Measurements from ENCODE around the gene ATP5ME.

Gene ATP5ME

DNA sequence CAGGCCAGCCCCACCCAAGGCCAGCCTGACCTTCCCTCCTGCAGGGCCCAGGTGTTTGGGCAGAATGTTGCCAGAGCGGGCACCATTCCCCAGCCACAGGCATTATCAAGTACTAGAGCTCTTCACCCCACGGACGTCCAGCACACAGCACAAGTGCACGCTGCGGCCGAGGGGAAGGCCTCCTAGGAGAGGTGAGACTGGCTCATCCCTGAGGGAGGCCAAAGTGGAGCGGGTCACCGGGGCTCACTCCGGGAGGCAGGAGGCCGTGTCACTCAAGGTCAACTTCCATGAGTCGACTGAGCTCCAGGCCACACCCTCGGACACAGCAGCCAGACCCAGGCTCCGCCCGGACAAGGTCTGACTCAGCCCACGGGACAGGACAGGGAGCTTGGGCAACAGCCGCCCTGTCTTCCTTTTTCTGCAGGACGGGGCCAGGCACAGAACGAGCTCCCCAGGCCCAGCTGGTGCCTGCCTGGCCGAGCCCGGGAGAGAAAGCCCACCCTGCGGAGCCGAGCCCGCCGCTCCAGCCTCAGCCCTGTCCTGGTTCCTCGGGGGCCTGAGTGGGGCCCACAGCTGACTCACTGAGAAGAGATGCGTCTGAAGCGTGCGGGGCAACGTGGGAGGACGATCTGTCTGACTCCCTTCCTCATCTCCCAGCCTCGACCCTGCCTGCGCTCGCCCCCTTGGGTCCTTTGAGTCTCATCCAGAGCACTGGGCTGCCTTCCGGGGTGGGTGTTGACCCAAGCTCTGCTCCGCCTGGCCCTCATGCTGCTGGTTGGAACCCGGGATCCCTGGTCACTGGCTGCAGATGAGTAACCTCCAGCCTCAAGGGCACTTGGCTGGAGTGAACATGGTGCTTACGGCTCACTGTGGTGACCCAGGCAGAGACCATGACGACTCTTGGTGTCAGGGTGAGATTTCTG lies 13.2 kb upstream of the ATP5ME start:
- H3K27ac ChIP-seq = peak overlapping the region; percentile 91
- no peaks in the 10 kb centered on the region for H3K27me3 ChIP-seq (replicated peaks)
- peak; percentile 88 for DNase-seq
- H3K36me3 ChIP-seq (replicated peaks) = no peaks in the 10 kb centered on the region
- in situ Hi-C loops (cut with HindIII; ENCODE audit: low pct_ligation_motif_present, low sequenced_read_pairs) = no loop called here
- peak overlapping the region; percentile 22 for H3K4me3 ChIP-seq (ENCODE audit: low read depth, low read length)
- TF ChIP-seq, protein P1, sequence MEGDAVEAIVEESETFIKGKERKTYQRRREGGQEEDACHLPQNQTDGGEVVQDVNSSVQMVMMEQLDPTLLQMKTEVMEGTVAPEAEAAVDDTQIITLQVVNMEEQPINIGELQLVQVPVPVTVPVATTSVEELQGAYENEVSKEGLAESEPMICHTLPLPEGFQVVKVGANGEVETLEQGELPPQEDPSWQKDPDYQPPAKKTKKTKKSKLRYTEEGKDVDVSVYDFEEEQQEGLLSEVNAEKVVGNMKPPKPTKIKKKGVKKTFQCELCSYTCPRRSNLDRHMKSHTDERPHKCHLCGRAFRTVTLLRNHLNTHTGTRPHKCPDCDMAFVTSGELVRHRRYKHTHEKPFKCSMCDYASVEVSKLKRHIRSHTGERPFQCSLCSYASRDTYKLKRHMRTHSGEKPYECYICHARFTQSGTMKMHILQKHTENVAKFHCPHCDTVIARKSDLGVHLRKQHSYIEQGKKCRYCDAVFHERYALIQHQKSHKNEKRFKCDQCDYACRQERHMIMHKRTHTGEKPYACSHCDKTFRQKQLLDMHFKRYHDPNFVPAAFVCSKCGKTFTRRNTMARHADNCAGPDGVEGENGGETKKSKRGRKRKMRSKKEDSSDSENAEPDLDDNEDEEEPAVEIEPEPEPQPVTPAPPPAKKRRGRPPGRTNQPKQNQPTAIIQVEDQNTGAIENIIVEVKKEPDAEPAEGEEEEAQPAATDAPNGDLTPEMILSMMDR (IDR thresholded peaks at IDR 0.05; ENCODE audit: low read depth, low read length, missing control alignments) = no peak

DNA sequence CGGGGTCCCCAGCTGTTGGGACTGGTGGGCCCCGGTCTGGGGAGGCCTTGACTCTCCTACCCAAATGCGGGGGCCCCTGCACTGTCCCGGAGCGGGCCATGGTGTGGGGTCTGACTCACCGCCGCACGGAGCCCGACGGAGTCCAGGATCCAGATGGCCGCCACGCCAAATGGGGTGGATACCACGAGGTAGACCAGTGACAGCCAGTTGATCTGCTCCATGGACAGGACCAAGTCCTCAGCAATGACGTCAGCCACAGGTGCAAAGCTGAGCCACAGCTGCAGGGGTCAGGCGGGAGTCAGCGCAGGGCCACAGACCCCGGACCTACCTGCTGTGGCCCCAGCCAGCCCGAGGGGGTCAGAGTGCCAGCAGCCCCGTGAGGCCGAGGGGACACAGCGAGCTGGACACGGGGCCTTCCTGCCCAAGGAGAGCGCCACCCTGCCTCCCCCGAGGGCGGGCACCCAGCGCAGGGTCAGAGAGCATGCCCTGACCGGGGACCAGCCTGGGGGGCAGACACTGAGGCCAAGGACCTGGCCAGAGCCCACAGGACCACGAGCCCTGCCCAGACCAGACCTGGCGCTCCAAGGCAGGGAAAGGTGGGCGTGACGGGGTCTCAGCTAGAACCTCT lies 12.5 kb upstream of the ATP5ME start:
- in situ Hi-C loops (cut with HindIII; ENCODE audit: low pct_ligation_motif_present, low sequenced_read_pairs) = no loop called here
- H3K36me3 ChIP-seq (replicated peaks) = no peaks in the 10 kb centered on the region
- TF ChIP-seq, protein P1 (IDR thresholded peaks at IDR 0.05; ENCODE audit: low read depth, low read length, missing control alignments) = no peak
- no peak overlapping the region for H3K4me3 ChIP-seq (ENCODE audit: low read depth, low read length)
- peak overlapping the region; percentile 91 for H3K27ac ChIP-seq
- no peak for DNase-seq
- no peaks in the 10 kb centered on the region for H3K27me3 ChIP-seq (replicated peaks)

DNA sequence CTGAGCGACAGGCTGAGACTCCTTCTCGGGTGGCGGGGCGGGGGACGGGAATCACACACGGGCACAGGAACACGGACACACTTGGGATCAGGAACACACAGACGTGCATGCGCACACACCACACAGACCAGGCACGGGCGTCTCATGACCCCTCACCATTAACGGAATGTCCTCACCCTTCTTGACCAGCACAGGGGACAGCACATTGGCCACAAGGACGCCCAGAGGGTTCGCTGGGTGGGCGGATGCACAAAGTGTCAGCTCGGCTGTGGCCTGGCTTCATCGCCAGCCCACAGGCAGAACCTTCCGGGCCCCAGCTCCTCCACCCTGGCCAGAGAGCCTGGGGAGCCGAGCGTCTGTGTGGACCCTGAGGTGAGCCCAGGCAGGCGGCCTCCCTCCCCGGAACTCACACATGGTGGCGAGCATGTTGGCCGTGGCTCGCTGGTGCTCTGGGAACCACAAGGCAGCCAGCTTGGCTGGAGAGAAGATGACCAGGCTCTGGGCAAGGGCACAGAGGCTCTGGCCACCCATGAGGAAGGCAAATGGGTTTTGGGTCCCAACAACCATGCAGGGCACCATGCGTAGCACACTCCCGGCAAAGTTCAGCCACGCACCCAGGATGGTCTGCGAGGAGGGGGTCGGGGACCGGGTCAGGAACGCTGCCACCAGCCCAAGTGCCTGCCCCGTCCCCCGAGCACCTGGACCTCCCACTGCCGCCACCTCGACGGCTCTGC lies 11.8 kb upstream of the ATP5ME start:
- Histone ChIP-seq H3K27me3 (replicated peaks) (no peaks in the 10 kb centered on the region), H3K27ac (no peak overlapping the region), H3K4me3 (ENCODE audit: low read depth, low read length) (no peak overlapping the region), H3K36me3 (replicated peaks) (no peaks in the 10 kb centered on the region)
- TF ChIP-seq, protein P1 (IDR thresholded peaks at IDR 0.05; ENCODE audit: low read depth, low read length, missing control alignments) = no peak
- in situ Hi-C loops (cut with HindIII; ENCODE audit: low pct_ligation_motif_present, low sequenced_read_pairs) = no loop called here
- no peak for DNase-seq

DNA sequence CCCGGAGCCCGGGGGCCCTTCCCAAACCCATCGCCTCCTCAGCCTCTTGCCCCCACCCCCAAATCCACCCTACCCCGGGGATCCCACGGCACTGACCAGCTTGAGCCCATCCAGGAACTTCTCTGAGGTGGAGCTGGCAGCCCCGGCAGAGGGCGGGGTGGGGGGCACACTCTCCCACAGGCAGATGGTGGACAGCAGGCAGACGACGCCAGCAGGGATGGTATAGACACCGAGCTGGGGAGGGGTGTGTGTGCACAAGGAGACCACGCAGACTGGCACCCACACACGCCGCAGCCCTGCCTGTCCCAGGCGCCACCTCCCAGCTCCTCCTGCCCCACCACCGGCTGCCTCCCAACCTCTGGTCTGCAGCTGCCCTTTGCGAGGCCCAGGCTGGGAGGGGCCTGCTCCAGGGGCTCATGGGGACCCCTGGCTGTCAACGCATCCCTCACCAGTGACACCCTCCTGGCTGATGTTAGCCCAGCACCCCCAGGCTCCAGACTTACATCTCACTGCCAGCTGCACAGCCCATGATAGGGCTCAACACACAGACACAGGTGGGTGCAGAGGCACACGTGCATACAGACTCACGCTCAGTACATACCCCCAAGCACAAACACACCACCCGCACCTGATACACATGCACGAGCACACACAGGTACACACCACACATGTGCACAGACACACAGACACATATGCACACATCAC lies 10.7 kb upstream of the ATP5ME start:
- H3K4me3 ChIP-seq (ENCODE audit: low read depth, low read length) = no peak overlapping the region
- H3K27me3 ChIP-seq (replicated peaks) = no peaks in the 10 kb centered on the region
- in situ Hi-C loops (cut with HindIII; ENCODE audit: low pct_ligation_motif_present, low sequenced_read_pairs) = no loop called here
- TF ChIP-seq, protein P1 (IDR thresholded peaks at IDR 0.05; ENCODE audit: low read depth, low read length, missing control alignments) = no peak
- H3K36me3 ChIP-seq (replicated peaks) = no peaks in the 10 kb centered on the region
- no peak overlapping the region for H3K27ac ChIP-seq
- no peak for DNase-seq

DNA sequence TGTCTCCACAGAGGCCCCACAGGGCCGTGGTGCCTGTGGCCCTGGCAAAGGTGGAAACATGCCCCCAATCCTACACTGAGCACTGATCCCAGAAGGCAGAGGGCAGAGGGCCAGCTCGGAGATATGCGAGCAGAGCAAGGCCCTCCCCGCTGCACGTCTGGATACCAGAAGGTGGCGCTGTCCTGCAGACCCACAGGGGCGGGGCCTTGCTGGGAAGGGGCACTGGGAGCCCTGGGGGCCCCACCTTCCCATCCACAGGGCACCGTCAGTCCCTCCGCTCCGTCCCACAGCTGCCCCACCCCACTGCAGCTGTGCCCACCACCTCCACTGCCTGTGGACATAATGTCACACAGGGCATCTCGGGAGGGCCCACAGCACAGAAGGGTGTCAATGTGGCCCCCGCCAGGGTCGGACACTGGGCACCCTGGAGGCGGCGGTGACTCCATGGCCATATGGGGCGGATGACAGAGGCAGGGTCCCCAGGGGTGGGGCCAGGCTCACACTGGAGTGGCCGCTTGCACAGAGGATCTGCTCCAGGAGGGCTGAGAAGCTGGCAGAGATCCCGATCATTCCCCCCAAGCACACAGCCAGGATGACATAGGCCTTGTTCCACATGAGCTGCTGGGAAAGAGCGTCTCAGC lies 10.0 kb upstream of the ATP5ME start:
- peak; percentile 47 for DNase-seq
- in situ Hi-C loops (cut with HindIII; ENCODE audit: low pct_ligation_motif_present, low sequenced_read_pairs) = no loop called here
- H3K27ac ChIP-seq = no peak overlapping the region
- H3K4me3 ChIP-seq (ENCODE audit: low read depth, low read length) = no peak overlapping the region
- H3K36me3 ChIP-seq (replicated peaks) = no peaks in the 10 kb centered on the region
- TF ChIP-seq, protein P1 (IDR thresholded peaks at IDR 0.05; ENCODE audit: low read depth, low read length, missing control alignments) = peak; percentile 91
- H3K27me3 ChIP-seq (replicated peaks) = no peaks in the 10 kb centered on the region
